Naive thymus-derived CD4-positive, alpha-beta T cell (primary cell): Measurements from ENCODE around the gene ADARB1. TPM values are rescaled to one million over a fixed set of nuclear protein-coding genes. Genes with fewer than 3 reads are reported as not detected.

Source experiments
- ATAC-seq: fragments of 150-1000 bp; cut with Tn5 transposase; 2 replicates; pipeline ENCODE4 v1.10.0; 2021; ENCODE audit warnings: mild to moderate bottlenecking, moderate library complexity
- CTCF ChIA-PET: fragments of 350-600 bp; sonication (Branson Sonifier 250); formaldehyde crosslinking; loops from one replicate; lab custom pipeline; 2021; ENCODE audit warnings: antibody characterized with exemption; lab: Charles Lee
- POLR2A ChIA-PET: fragments of 350-600 bp; sonication (Branson Sonifier 250); formaldehyde crosslinking; loops from one replicate; lab custom pipeline; 2021; ENCODE audit warnings: antibody characterized with exemption, inconsistent platforms; lab: Charles Lee
- DNase-seq, 9 donors: peaks; one replicate each; pipeline versions ENCODE4 v3.0.0 to v3.0.0-alpha.2; 2020 to 2022; ENCODE audit warnings: mixed read lengths in 1 of 9
- H3K27ac ChIP-seq: one replicate; pipeline ENCODE4 v1.7.0; 2013; ENCODE audit warnings: mild to moderate bottlenecking, low read depth, low read length, moderate library complexity
- H3K27me3 ChIP-seq, 2 donors: one replicate each; pipeline ENCODE4 v1.7.0; 2013; ENCODE audit warnings: low read length in 2 of 2, mild to moderate bottlenecking in 2 of 2, moderate library complexity in 2 of 2; ENCODE audit not compliant: control insufficient read depth in 2 of 2, insufficient read depth in 2 of 2
- H3K36me3 ChIP-seq, 3 experiments: 1 replicate in 2 of 3; 2 replicates in 1 of 3; pipeline ENCODE4 v1.7.0; 2013; ENCODE audit warnings: low read length in 3 of 3, mild to moderate bottlenecking in 3 of 3, moderate library complexity in 1 of 3; ENCODE audit not compliant: insufficient read depth in 3 of 3, control insufficient read depth in 2 of 3
- H3K4me1 ChIP-seq, 2 donors: one replicate each; pipeline ENCODE4 v1.7.0; 2013; ENCODE audit warnings: low read length in 2 of 2, mild to moderate bottlenecking in 2 of 2, moderate library complexity in 1 of 2; ENCODE audit not compliant: control insufficient read depth in 2 of 2, insufficient read depth in 2 of 2
- H3K4me3 ChIP-seq: 2 replicates; pipeline ENCODE4 v1.7.0; 2013; ENCODE audit warnings: mild to moderate bottlenecking, low read length
- H3K9me3 ChIP-seq, 3 experiments: 1 replicate in 2 of 3; 2 replicates in 1 of 3; pipeline ENCODE4 v1.7.0; 2013; ENCODE audit warnings: low read length in 3 of 3; ENCODE audit not compliant: control insufficient read depth in 2 of 3
- H3K27ac Mint-ChIP-seq, 9 donors: one replicate each; pipeline ENCODE4 v1.8.0; 2020 to 2022; ENCODE audit warnings: mixed read lengths in 9 of 9, mild to moderate bottlenecking in 8 of 9, moderate library complexity in 5 of 9, inconsistent platforms in 2 of 9
- H3K27me3 Mint-ChIP-seq, 5 donors: one replicate each; pipeline ENCODE4 v1.8.0; 2021 to 2022; ENCODE audit warnings: mixed read lengths in 5 of 5, mild to moderate bottlenecking in 1 of 5
- H3K36me3 Mint-ChIP-seq, 5 donors: one replicate each; pipeline ENCODE4 v1.8.0; 2020 to 2022; ENCODE audit warnings: mixed read lengths in 5 of 5, mild to moderate bottlenecking in 3 of 5, inconsistent platforms in 1 of 5
- H3K4me1 Mint-ChIP-seq, 7 donors: one replicate each; pipeline ENCODE4 v1.8.0; 2020 to 2022; ENCODE audit warnings: mixed read lengths in 7 of 7, mild to moderate bottlenecking in 3 of 7, inconsistent platforms in 1 of 7
- H3K4me3 Mint-ChIP-seq, 10 donors: one replicate each; pipeline ENCODE4 v1.8.0; 2020 to 2022; ENCODE audit warnings: mild to moderate bottlenecking in 10 of 10, mixed read lengths in 10 of 10, moderate library complexity in 6 of 10, inconsistent platforms in 2 of 10
- H3K9me3 Mint-ChIP-seq, 11 donors: one replicate each; pipeline ENCODE4 v1.8.0; 2020 to 2022; ENCODE audit warnings: mixed read lengths in 11 of 11, mild to moderate bottlenecking in 4 of 11, inconsistent platforms in 1 of 11, moderate library complexity in 1 of 11
- intact Hi-C, 2 donors: fragments of 100-400 bp; cut with micrococcal nuclease; formaldehyde crosslinking; loops; one replicate each; pipeline ENCODE4 v1.15.1; 2023
- polyA plus RNA-seq, 2 donors: library from polyadenylated mRNA; unstranded; fragments of 300-500 nt; fragmentation: Illumina TruSeq; gene quantifications; one replicate each; pipeline ENCODE4 v1.2.3, GENCODE V29; 2021
- total RNA-seq, 6 experiments: library from RNA in 5 of 6; stranded (reverse) in 5 of 6; gene quantifications; 1 replicate in 5 of 6; 2 replicates in 1 of 6; pipeline ENCODE4 v1.2.3 and lab custom pipeline; 2021 to 2026

Gene ADARB1
- total and polyA plus RNA-seq, 7 experiments from 2014 or later: 6.2 to 52.2 (median 38.4) TPM

DNA sequence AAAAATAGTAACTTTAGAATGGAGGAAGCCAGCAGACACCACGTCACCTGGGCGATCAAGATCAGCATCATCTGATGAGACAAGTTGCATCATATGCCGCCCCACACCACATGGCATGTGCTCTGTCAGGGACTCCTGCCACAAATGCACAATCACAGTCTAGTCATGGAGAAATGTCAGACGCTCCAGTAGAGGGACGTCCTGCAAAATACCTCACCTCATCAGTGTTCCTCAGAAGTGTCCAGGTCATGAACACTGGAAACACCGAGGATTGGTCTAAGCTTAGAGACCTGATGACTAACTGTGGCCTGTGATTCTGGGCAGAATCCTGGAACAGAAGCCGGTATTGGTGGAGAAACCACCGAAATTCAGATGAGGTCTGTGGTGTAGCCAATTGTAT is 14.3 kb downstream of the ADARB1 start:
- peak; percentile 34 for ATAC-seq

DNA sequence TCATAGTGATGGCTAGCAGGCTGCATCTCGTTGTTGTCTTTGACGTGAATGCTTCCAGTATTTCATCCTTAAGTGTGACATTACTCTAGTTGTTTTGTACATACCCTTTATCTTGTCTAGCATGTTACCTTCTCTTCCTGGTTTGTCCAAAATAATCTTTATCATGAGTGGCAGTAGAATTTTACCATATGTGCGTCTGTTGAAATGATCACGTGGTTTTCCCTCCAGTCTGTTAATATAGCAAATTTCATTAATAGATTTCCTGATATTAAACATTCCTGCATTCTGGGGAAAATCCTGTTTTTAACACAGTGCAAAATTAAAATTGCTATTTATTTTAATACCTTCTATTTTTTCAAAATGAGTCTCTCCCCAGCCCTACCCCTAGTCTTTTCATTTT is 15.6 kb downstream of the ADARB1 start:
- Histone ChIP-seq H3K9me3 (no peaks in the 10 kb centered on the region), H3K27ac (no peak overlapping the region), H3K36me3 (no peaks in the 10 kb centered on the region), H3K27me3 (no peaks in the 10 kb centered on the region), H3K4me1 (peaks cover 33 to 50% of the 10 kb centered on the region in 2 donors), H3K4me3 (no peak overlapping the region)
- no peaks in the 10 kb centered on the region for H3K9me3 Mint-ChIP-seq
- CTCF ChIA-PET: interaction anchor here (0.6 to 1.3 kb wide), 3 partner anchors 9 to 144 kb away, joined by 3 to 4 read pairs (median 4); no protein-coding TSS in a partner anchor
- no peaks in the 10 kb centered on the region for H3K27me3 Mint-ChIP-seq
- peaks cover 60 to 94% (median 86%) of the 10 kb centered on the region in 7 donors for H3K4me1 Mint-ChIP-seq
- peak overlapping the region in 2 of 9 donors; percentile 56 to 80 for H3K27ac Mint-ChIP-seq
- peak overlapping the region in 1 of 10 donors; percentile 36 for H3K4me3 Mint-ChIP-seq
- POLR2A ChIA-PET: interaction anchor here (1.2 to 2.3 kb wide), 2 partner anchors 10 to 11 kb away, joined by 3 to 6 read pairs; no protein-coding TSS in a partner anchor
- DNase-seq: no peak
- ATAC-seq: no peak
- intact Hi-C loops: no loop called here
- peaks cover 0 to 16% (median 0%) of the 10 kb centered on the region in 5 donors for H3K36me3 Mint-ChIP-seq

More for the DNA sequence above, 14.3 kb downstream of the ADARB1 start:
- Mint-ChIP-seq H3K27me3 (no peaks in the 10 kb centered on the region), H3K27ac (peak overlapping the region in 3 of 9 donors; percentile 30 to 77 (median 59)), H3K4me3 (no peak overlapping the region), H3K4me1 (peaks cover 63 to 94% (median 86%) of the 10 kb centered on the region in 7 donors), H3K36me3 (peaks cover 0 to 14% (median 0%) of the 10 kb centered on the region in 5 donors), H3K9me3 (no peaks in the 10 kb centered on the region)
- H3K27ac ChIP-seq: no peak overlapping the region
- H3K4me1 ChIP-seq: peaks cover 41 to 51% of the 10 kb centered on the region in 2 donors
- H3K9me3 ChIP-seq: no peaks in the 10 kb centered on the region
- H3K4me3 ChIP-seq: no peak overlapping the region
- CTCF ChIA-PET: interaction anchor here (1.2 to 1.3 kb wide), 2 partner anchors 143 to 145 kb away, joined by 3 to 4 read pairs; no protein-coding TSS in a partner anchor
- H3K27me3 ChIP-seq: no peaks in the 10 kb centered on the region
- intact Hi-C loops: no loop called here
- no peak for DNase-seq
- POLR2A ChIA-PET: interaction anchor here (1.0 kb wide), 1 partner anchor 18 kb away, joined by 3 read pairs; no protein-coding TSS in a partner anchor
- H3K36me3 ChIP-seq: no peaks in the 10 kb centered on the region

DNA sequence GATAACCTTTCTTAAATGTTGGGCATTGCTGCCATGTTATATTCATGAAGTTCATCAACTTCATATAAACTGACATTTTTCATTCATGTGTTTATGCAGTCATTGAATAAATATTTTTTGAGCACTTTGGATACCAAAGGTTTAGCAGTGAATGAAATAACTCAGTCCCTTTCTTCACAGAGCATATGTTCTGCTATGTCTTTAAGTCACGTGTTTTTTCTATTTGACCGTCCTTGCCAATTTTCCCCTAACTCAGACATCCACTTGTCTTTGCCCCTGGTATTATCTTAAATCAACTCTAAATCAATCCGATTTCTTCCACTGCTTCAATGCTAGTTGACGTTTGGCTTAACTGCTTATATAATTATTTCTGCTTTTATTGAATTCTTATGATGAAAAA is 16.6 kb downstream of the ADARB1 start:
- Mint-ChIP-seq H3K4me3 (no peak overlapping the region), H3K27ac (peak overlapping the region in 2 of 9 donors; percentile 36 to 46), H3K4me1 (peaks cover 50 to 92% (median 86%) of the 10 kb centered on the region in 7 donors), H3K36me3 (peaks cover 0 to 16% (median 0%) of the 10 kb centered on the region in 5 donors), H3K27me3 (no peaks in the 10 kb centered on the region), H3K9me3 (no peaks in the 10 kb centered on the region)
- Histone ChIP-seq H3K4me1 (peaks cover 24 to 47% of the 10 kb centered on the region in 2 donors), H3K36me3 (no peaks in the 10 kb centered on the region), H3K27ac (no peak overlapping the region), H3K9me3 (no peaks in the 10 kb centered on the region), H3K4me3 (no peak overlapping the region), H3K27me3 (no peaks in the 10 kb centered on the region)
- no peak for DNase-seq
- ChIA-PET POLR2A (interaction anchor here (0.7 to 2.3 kb wide), 3 partner anchors 11 to 151 kb away, joined by 3 to 6 read pairs (median 3); no protein-coding TSS in a partner anchor), CTCF (interaction anchor here (0.8 kb wide), 1 partner anchor 10 kb away, joined by 3 read pairs; no protein-coding TSS in a partner anchor)
- intact Hi-C loops: no loop called here
- ATAC-seq: no peak

DNA sequence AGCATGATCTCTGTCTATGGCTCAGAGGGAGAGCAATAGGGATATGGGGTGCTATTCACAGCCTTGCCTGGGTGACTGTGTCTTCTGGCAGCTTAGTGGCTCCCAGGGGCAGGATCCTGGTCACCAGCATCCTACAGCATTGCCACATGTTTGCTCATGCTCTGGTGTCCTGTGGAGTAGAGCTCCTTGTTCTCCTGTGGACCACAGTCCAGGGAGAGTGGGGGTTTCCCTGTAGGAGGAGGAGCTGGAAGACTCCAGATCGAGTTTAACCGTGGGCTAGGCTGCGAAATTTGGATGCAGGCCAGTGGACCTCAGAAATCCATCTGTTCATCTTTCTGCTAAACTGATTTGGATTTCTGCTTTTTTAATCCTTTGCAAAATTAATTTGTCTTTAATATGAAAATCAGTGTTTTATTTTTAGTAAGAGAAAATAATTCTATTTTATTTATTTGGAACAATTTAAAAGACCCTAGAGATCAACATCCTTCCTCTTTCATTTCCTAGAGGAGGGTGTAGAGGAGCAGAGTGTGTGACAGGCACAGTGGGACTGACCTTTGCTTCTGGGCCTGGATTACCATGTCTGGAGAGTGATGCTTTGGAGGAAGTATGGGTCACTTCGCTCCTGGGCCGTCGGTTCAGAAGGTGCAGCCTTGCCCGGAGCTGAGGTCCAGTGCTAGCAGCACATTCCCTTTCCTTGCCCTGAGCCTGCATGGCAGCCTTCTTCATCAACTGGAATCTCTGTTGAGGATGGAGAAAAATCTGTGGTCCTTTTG is 17.4 kb downstream of the ADARB1 start:
- ChIA-PET POLR2A (interaction anchor here (1.2 to 2.3 kb wide), 2 partner anchors 8 to 13 kb away, joined by 4 to 6 read pairs; no protein-coding TSS in a partner anchor), CTCF (interaction anchor here (0.7 to 1.3 kb wide), 2 partner anchors 36 to 302 kb away, joined by 5 to 6 read pairs; no protein-coding TSS in a partner anchor)
- no peak overlapping the region for H3K27ac ChIP-seq
- no peaks in the 10 kb centered on the region for H3K9me3 ChIP-seq
- intact Hi-C loops: loop anchor here in 1 of 2 donors (2.0 kb wide), 1 partner anchor 13 kb away; no protein-coding TSS in a partner anchor
- Mint-ChIP-seq H3K27me3 (no peaks in the 10 kb centered on the region), H3K36me3 (peaks cover 0 to 16% (median 0%) of the 10 kb centered on the region in 5 donors), H3K27ac (peak overlapping the region in 2 of 9 donors; percentile 24 to 49), H3K9me3 (no peaks in the 10 kb centered on the region), H3K4me3 (no peak overlapping the region), H3K4me1 (peaks cover 42 to 90% (median 82%) of the 10 kb centered on the region in 7 donors)
- H3K4me3 ChIP-seq: no peak overlapping the region
- H3K4me1 ChIP-seq: peaks cover 17 to 40% of the 10 kb centered on the region in 2 donors
- DNase-seq (no peak), ATAC-seq (no peak)
- no peaks in the 10 kb centered on the region for H3K36me3 ChIP-seq
- no peaks in the 10 kb centered on the region for H3K27me3 ChIP-seq

DNA sequence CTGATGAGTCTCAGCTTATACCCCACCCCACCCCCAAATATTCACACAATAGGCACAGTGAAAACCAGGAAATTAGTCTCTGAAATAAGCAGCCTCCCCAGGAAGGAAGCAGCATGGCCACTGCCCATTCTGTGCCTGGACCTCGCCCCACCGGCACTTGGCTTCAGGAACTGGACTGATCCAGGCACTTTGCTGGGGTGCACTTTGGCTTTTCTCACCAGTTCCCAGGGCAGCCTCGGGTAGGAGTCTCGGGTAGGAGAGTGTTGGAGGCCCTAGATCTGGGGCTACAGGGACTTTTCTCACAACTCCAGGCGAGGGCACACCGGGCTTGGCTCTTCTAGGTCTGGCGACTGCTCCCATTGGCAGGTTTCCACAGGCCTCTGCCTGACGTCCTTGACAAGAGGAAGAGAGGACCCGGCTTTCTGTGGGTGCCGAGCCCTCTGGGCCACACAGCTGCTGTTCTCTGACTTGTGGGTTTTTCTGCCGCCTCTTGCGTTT is 18.7 kb downstream of the ADARB1 start:
- H3K36me3 ChIP-seq: no peaks in the 10 kb centered on the region
- H3K9me3 Mint-ChIP-seq: no peaks in the 10 kb centered on the region
- peaks cover 29 to 89% (median 77%) of the 10 kb centered on the region in 7 donors for H3K4me1 Mint-ChIP-seq
- no peak overlapping the region for H3K4me3 ChIP-seq
- POLR2A ChIA-PET: no interaction called here
- no peak overlapping the region for H3K27ac ChIP-seq
- H3K9me3 ChIP-seq: no peaks in the 10 kb centered on the region
- peaks cover 0 to 12% (median 0%) of the 10 kb centered on the region in 5 donors for H3K36me3 Mint-ChIP-seq
- CTCF ChIA-PET: interaction anchor here (0.7 to 1.3 kb wide), 2 partner anchors 35 to 162 kb away, joined by 3 to 5 read pairs; no protein-coding TSS in a partner anchor
- H3K4me3 Mint-ChIP-seq: peak overlapping the region in 7 of 10 donors; percentile 5 to 58 (median 42)
- ATAC-seq: peak; percentile 34
- peak overlapping the region in 5 of 9 donors; percentile 12 to 48 (median 29) for H3K27ac Mint-ChIP-seq
- H3K4me1 ChIP-seq: peaks cover 4 to 26% of the 10 kb centered on the region in 2 donors
- no peak for DNase-seq
- H3K27me3 ChIP-seq: no peaks in the 10 kb centered on the region
- intact Hi-C loops: loop anchor here in 1 of 2 donors (2.0 kb wide), 1 partner anchor 14 kb away; no protein-coding TSS in a partner anchor
- H3K27me3 Mint-ChIP-seq: no peaks in the 10 kb centered on the region

DNA sequence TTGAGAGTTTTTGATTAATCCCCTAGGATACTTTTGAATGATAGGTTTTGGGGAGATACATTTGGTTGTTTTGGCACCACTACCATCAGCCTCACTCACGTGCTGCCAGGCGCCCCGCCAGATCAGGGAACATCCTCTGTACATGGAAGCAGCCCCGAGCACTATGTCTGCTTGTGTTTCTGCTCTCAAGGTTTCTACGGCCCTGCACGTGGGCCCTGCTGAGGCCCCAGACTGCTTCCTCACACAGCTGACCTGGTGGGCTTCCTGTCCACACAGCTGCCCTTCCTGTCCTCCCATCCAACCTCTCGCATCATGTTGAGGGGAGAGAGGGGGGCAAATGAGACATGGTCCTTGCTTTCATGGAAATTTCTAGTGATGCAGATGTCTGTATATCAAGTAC is 20.0 kb downstream of the ADARB1 start:
- Histone ChIP-seq H3K27me3 (no peaks in the 10 kb centered on the region), H3K4me1 (peaks cover 0 to 23% of the 10 kb centered on the region in 2 donors), H3K36me3 (no peaks in the 10 kb centered on the region), H3K4me3 (no peak overlapping the region), H3K9me3 (no peaks in the 10 kb centered on the region), H3K27ac (no peak overlapping the region)
- ATAC-seq (no peak), DNase-seq (no peak)
- Mint-ChIP-seq H3K36me3 (peaks cover 0 to 18% (median 4%) of the 10 kb centered on the region in 5 donors), H3K27ac (peak overlapping the region in 1 of 9 donors; percentile 61), H3K27me3 (no peaks in the 10 kb centered on the region), H3K9me3 (no peaks in the 10 kb centered on the region), H3K4me3 (peak overlapping the region in 4 of 10 donors; percentile 13 to 50 (median 40)), H3K4me1 (peaks cover 23 to 88% (median 77%) of the 10 kb centered on the region in 7 donors)
- intact Hi-C loops: no loop called here
- ChIA-PET CTCF (no interaction called here), POLR2A (no interaction called here)
